ENCODE measurements around the gene CDKAL1.

DNA sequence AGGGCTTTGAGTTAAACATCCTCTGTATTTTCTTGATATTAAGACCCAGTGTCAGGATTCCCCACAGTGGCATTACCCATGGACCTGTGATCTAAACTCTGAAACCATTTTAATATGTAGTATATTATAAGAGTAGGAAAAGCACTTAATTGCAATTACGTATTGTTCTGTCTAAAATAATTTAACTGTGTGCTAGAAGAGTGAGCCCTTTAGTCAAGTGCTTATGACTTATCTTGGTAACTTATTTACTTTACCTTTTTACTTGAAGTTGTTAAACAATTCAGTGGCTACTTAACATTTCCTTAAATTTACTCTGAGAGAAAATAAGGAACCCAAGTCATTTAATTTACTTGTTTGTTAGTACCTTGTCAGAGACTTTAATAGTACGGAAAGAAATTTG, 173.6 kb downstream of the CDKAL1 start:
- TF ChIP-seq POLR2AphosphoS5 (IDR thresholded peaks at IDR 0.05) (no peak), POLR2A (IDR thresholded peaks at IDR 0.05; ENCODE audit: low read depth) (no peak)

Data from esophagus muscularis mucosa (tissue), 2 donors.